CD14-positive monocyte (primary cell): ENCODE data around the gene RASGRF2. TPM values are rescaled to one million over a fixed set of nuclear protein-coding genes. Genes with fewer than 3 reads are reported as not detected.

ENCODE experiments used
- DNase-seq, 3 donors: peaks; one replicate each; pipeline ENCODE4 v3.0.0-alpha.2; 2011 to 2022
- H2AFZ ChIP-seq: 2 replicates; pipeline ENCODE4 v1.6.0; 2012; ENCODE audit warnings: mild to moderate bottlenecking, low read depth, low read length, inconsistent platforms; ENCODE audit not compliant: insufficient read depth, poor library complexity, severe bottlenecking
- H3K27ac ChIP-seq, 2 donors: 1 replicate in 1 of 2; 2 replicates in 1 of 2; pipeline ENCODE4 v1.5.1; 2012 to 2013; ENCODE audit warnings: low read length in 2 of 2, control low read depth in 1 of 2, inconsistent platforms in 1 of 2, low read depth in 1 of 2, mild to moderate bottlenecking in 1 of 2
- H3K27me3 ChIP-seq, 2 donors: one replicate each; pipeline versions ENCODE4 v1.6.0 to v1.6.1; 2011 to 2013; ENCODE audit warnings: low read length in 2 of 2; ENCODE audit not compliant: control insufficient read depth in 2 of 2, insufficient read depth in 2 of 2
- H3K36me3 ChIP-seq, 2 donors: replicated peaks in 1 of 2; 1 replicate in 1 of 2; 2 replicates in 1 of 2; pipeline versions ENCODE4 v1.5.1 to v1.6.1; 2012 to 2013; ENCODE audit warnings: low read length in 2 of 2, control low read depth in 1 of 2, inconsistent platforms in 1 of 2, mild to moderate bottlenecking in 1 of 2; ENCODE audit not compliant: insufficient read depth in 2 of 2, control insufficient read depth in 1 of 2
- H3K4me1 ChIP-seq, 2 donors: 1 replicate in 1 of 2; 2 replicates in 1 of 2; pipeline versions ENCODE4 v1.5.1 to v1.6.1; 2012 to 2013; ENCODE audit warnings: low read length in 2 of 2, control low read depth in 1 of 2, inconsistent platforms in 1 of 2, mild to moderate bottlenecking in 1 of 2, moderate library complexity in 1 of 2; ENCODE audit not compliant: insufficient read depth in 2 of 2, control insufficient read depth in 1 of 2
- H3K4me2 ChIP-seq: replicated peaks from 2 replicates; pipeline ENCODE3; 2012; ENCODE audit warnings: low read length, moderate library complexity, mild to moderate bottlenecking; ENCODE audit not compliant: poor library complexity, severe bottlenecking; ENCODE audit errors: extremely low read depth
- H3K4me3 ChIP-seq, 3 experiments: fragments of 200-600 bp in 1 of 3; sonication (generic) in 1 of 3; replicated peaks in 1 of 3; 1 replicate in 2 of 3; 2 replicates in 1 of 3; pipeline ENCODE4 v1.5.1; 2011 to 2013; ENCODE audit warnings: low read length in 3 of 3, mild to moderate bottlenecking in 3 of 3, control low read depth in 2 of 3, low read depth in 2 of 3, inconsistent platforms in 1 of 3, moderate library complexity in 1 of 3
- H3K79me2 ChIP-seq: 2 replicates; pipeline ENCODE4 v1.6.0; 2012; ENCODE audit warnings: mild to moderate bottlenecking, control low read depth, inconsistent platforms, low read length, moderate library complexity; ENCODE audit not compliant: insufficient read depth
- H3K9ac ChIP-seq: 2 replicates; pipeline ENCODE4 v1.6.0; 2017; ENCODE audit warnings: low read length, mild to moderate bottlenecking; ENCODE audit not compliant: insufficient read depth, poor library complexity, severe bottlenecking
- H3K9me3 ChIP-seq, 2 donors: replicated peaks in 1 of 2; 1 replicate in 1 of 2; 2 replicates in 1 of 2; pipeline versions ENCODE4 v1.5.1 to v1.6.1; 2012 to 2013; ENCODE audit warnings: low read length in 2 of 2, control low read depth in 1 of 2; ENCODE audit not compliant: control insufficient read depth in 1 of 2, insufficient read depth in 1 of 2
- H4K20me1 ChIP-seq: 2 replicates; pipeline ENCODE4 v1.6.0; 2012; ENCODE audit warnings: mild to moderate bottlenecking, low read length, control low read depth, moderate library complexity; ENCODE audit not compliant: insufficient read depth
- H3K27ac Mint-ChIP-seq, 7 donors: one replicate each; pipeline ENCODE4 v1.8.0; 2020; ENCODE audit warnings: mild to moderate bottlenecking in 7 of 7, mixed read lengths in 7 of 7, moderate library complexity in 6 of 7, inconsistent platforms in 2 of 7
- H3K27me3 Mint-ChIP-seq, 3 donors: one replicate each; pipeline ENCODE4 v1.8.0; 2021 to 2022; ENCODE audit warnings: low read depth in 3 of 3, mild to moderate bottlenecking in 3 of 3, mixed read lengths in 3 of 3, moderate library complexity in 3 of 3, inconsistent platforms in 1 of 3
- H3K36me3 Mint-ChIP-seq, 2 donors: one replicate each; pipeline ENCODE4 v1.8.0; 2020; ENCODE audit warnings: mixed read lengths in 2 of 2, inconsistent platforms in 1 of 2, mild to moderate bottlenecking in 1 of 2
- H3K4me1 Mint-ChIP-seq: one replicate; pipeline ENCODE4 v1.8.0; 2020; ENCODE audit warnings: mild to moderate bottlenecking, mixed read lengths
- H3K4me3 Mint-ChIP-seq, 2 donors: one replicate each; pipeline ENCODE4 v1.8.0; 2020; ENCODE audit warnings: mild to moderate bottlenecking in 2 of 2, mixed read lengths in 2 of 2, moderate library complexity in 1 of 2
- H3K9me3 Mint-ChIP-seq, 7 donors: one replicate each; pipeline ENCODE4 v1.8.0; 2020 to 2022; ENCODE audit warnings: mixed read lengths in 7 of 7, mild to moderate bottlenecking in 6 of 7, moderate library complexity in 6 of 7, inconsistent platforms in 2 of 7
- WGBS: methylation state at CpG from one replicate; pipeline ENCODE4 v1.1.5; 2013; ENCODE audit warnings: missing lambda C conversion rate; ENCODE audit not compliant: insufficient coverage; 5-methylcytosine and 5-hydroxymethylcytosine counted together
- intact Hi-C, 2 donors: fragments of 100-400 bp; cut with micrococcal nuclease; formaldehyde crosslinking; loops; one replicate each; pipeline versions ENCODE4 v1.15.0 to v1.15.1; 2023
- polyA plus RNA-seq, 3 donors: library from polyadenylated mRNA; depleted of rRNA in 1 of 3; unstranded in 2 of 3; stranded (reverse) in 1 of 3; fragments of 300-500 nt in 2 of 3; fragments of >200 nt in 1 of 3; fragmentation: Illumina TruSeq in 2 of 3; gene quantifications; 1 replicate in 2 of 3; 2 replicates in 1 of 3; pipeline ENCODE4 v1.2.3, GENCODE V29; 2012 to 2021
- TF ChIP-seq, protein P1 (sequence below): fragments of 200-600 bp; IDR thresholded peaks from one replicate; pipeline ENCODE4 v1.8.0; 2022; ENCODE audit warnings: antibody characterized with exemption, mild to moderate bottlenecking

The RASGRF2 gene
- polyA plus RNA-seq, 3 donors, result 0.01 to 0.02 TPM; not detected in 1

DNA sequence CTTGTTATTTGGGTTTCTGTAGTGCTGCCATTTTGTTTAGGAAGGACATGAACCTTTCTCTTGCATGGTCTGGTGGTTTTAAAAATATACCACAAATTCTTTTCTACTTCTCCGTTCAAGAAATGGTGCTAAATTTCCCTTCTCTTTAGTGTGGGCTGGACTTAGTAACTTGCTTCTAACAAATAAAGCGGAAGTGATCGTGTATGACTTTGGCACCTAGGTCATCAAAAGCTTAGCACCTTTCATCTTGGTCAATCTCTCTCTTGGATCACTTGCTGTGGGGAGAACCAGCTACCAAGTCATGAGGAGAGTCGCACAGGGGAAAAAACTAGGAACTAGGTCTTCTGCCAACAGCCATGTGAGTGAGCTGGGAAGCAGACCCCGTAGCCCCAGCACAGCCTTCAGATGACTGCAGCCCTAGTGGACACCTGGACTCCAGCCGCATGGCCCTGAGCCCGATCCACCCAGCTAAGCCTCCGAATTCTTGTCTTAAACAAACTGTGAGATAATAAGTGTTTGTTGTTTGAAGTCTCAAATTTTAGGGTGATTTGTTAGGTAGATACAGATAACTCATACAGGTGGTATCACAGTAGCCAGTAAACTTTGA lies 185.3 kb downstream of the RASGRF2 start:
- H3K9me3 Mint-ChIP-seq, result peaks cover 0 to under 1% (median 0%) of the 10 kb centered on the region in 7 donors
- H3K79me2 ChIP-seq, result no peaks in the 10 kb centered on the region

DNA sequence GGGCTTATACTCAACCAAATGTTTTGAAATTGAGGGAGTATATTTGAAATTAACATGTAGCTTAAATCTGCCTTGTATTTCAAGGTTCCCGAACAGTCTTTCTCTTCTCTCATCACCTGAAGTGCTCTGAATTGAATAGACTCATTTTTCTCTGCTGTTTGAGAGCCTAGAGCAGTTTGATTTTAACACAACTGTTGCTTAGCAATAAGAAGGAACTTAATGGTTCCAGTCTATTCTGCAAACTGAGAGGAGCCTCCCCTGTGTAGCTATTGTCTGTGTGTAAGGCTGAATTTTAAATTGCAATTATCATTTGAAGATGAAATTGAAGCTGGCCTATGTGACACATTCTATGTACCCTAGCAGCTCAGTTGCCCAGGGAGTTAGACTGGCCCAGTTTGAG lies 185.9 kb downstream of the RASGRF2 start:
- Histone ChIP-seq H3K79me2 (no peaks in the 10 kb centered on the region), H3K4me2 (no peak overlapping the region), H3K36me3 (no peaks in the 10 kb centered on the region), H3K27ac (no peak overlapping the region), H3K9me3 (no peaks in the 10 kb centered on the region), H3K4me1 (no peaks in the 10 kb centered on the region), H3K4me3 (no peak overlapping the region), H2AFZ (no peak overlapping the region), H4K20me1 (no peaks in the 10 kb centered on the region), H3K9ac (no peak overlapping the region), H3K27me3 (peaks cover 0 to 3% of the 10 kb centered on the region in 2 donors)
- H3K4me3 Mint-ChIP-seq, result no peak overlapping the region
- peaks cover 0 to 1% (median 0%) of the 10 kb centered on the region in 3 donors for H3K27me3 Mint-ChIP-seq
- H3K9me3 Mint-ChIP-seq, result no peaks in the 10 kb centered on the region
- H3K4me1 Mint-ChIP-seq, result no peaks in the 10 kb centered on the region
- TF ChIP-seq, protein P1, sequence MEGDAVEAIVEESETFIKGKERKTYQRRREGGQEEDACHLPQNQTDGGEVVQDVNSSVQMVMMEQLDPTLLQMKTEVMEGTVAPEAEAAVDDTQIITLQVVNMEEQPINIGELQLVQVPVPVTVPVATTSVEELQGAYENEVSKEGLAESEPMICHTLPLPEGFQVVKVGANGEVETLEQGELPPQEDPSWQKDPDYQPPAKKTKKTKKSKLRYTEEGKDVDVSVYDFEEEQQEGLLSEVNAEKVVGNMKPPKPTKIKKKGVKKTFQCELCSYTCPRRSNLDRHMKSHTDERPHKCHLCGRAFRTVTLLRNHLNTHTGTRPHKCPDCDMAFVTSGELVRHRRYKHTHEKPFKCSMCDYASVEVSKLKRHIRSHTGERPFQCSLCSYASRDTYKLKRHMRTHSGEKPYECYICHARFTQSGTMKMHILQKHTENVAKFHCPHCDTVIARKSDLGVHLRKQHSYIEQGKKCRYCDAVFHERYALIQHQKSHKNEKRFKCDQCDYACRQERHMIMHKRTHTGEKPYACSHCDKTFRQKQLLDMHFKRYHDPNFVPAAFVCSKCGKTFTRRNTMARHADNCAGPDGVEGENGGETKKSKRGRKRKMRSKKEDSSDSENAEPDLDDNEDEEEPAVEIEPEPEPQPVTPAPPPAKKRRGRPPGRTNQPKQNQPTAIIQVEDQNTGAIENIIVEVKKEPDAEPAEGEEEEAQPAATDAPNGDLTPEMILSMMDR, result no peak
- no peak overlapping the region for H3K27ac Mint-ChIP-seq
- WGBS, result no CpG with 5 or more reads among the region's 1 CpG
- H3K36me3 Mint-ChIP-seq, result no peaks in the 10 kb centered on the region
- intact Hi-C loops, result no loop called here
- no peak for DNase-seq

More for the DNA sequence above, 185.3 kb downstream of the RASGRF2 start:
- Histone ChIP-seq H3K27me3 (peaks cover 0 to 3% of the 10 kb centered on the region in 2 donors), H2AFZ (no peak overlapping the region), H3K27ac (no peak overlapping the region), H3K36me3 (no peaks in the 10 kb centered on the region), H3K4me3 (no peak overlapping the region), H3K4me2 (no peak overlapping the region), H3K9me3 (no peaks in the 10 kb centered on the region), H3K9ac (no peak overlapping the region), H3K4me1 (no peaks in the 10 kb centered on the region), H4K20me1 (no peaks in the 10 kb centered on the region)
- Mint-ChIP-seq H3K4me3 (no peak overlapping the region), H3K4me1 (no peaks in the 10 kb centered on the region), H3K36me3 (no peaks in the 10 kb centered on the region), H3K27me3 (peaks cover 0 to 1% (median 0%) of the 10 kb centered on the region in 3 donors), H3K27ac (no peak overlapping the region)
- no peak for DNase-seq
- 88% methylated on average over 5 of the region's 8 CpGs for WGBS
- intact Hi-C loops, result no loop called here
- TF ChIP-seq, protein P1, result no peak
